HepG2 (cell line): ENCODE results near the gene ITPR1. TPM values are rescaled to one million over a fixed set of nuclear protein-coding genes. Genes with fewer than 3 reads are reported as not detected.

Experiments
- ARID2 ChIP-seq: sonication (generic); formaldehyde crosslinking; IDR thresholded peaks from 2 replicates; pipeline ENCODE4 v1.8.1; 2022; ENCODE audit warnings: mild to moderate bottlenecking, missing genetic modification reagents, borderline replicate concordance
- ARID5B ChIP-seq: IDR thresholded peaks from 2 replicates; pipeline ENCODE4 v1.4.0; 2020; ENCODE audit warnings: mild to moderate bottlenecking, missing genetic modification reagents
- ATF7-NPFF ChIP-seq: sonication (generic); formaldehyde crosslinking; IDR thresholded peaks from 2 replicates; pipeline ENCODE4 v1.8.1; 2023; ENCODE audit warnings: mild to moderate bottlenecking, low read depth, missing genetic modification reagents, moderate library complexity
- DNMT1 ChIP-seq: sonication (generic); formaldehyde crosslinking; IDR thresholded peaks from 2 replicates; pipeline ENCODE4 v1.5.1; 2020; ENCODE audit warnings: mild to moderate bottlenecking, missing genetic modification reagents
- ELF4 ChIP-seq: sonication (generic); formaldehyde crosslinking; IDR thresholded peaks from 2 replicates; pipeline ENCODE4 v1.5.0; 2020; ENCODE audit warnings: missing genetic modification reagents, mild to moderate bottlenecking, moderate library complexity, borderline replicate concordance
- FOXO1 ChIP-seq: sonication (generic); formaldehyde crosslinking; IDR thresholded peaks from 2 replicates; pipeline ENCODE4 v1.4.0; 2020; ENCODE audit warnings: missing genetic modification reagents
- HES4 ChIP-seq: sonication (generic); formaldehyde crosslinking; IDR thresholded peaks from 2 replicates; pipeline ENCODE4 v1.9.0; 2021; ENCODE audit warnings: mild to moderate bottlenecking, missing genetic modification reagents, borderline replicate concordance
- KDM3A ChIP-seq: IDR thresholded peaks from 2 replicates; pipeline ENCODE4 v1.6.1; 2018; ENCODE audit warnings: low read depth, missing compliant biosample characterization
- MAF1 ChIP-seq: sonication (generic); formaldehyde crosslinking; IDR thresholded peaks from 2 replicates; pipeline ENCODE4 v1.5.0; 2020; ENCODE audit warnings: missing genetic modification reagents, borderline replicate concordance
- MTERF4 ChIP-seq: sonication (generic); formaldehyde crosslinking; IDR thresholded peaks from 2 replicates; pipeline ENCODE4 v1.8.0; 2023; ENCODE audit warnings: mild to moderate bottlenecking, missing genetic modification reagents
- PTBP1 ChIP-seq: fragments of 200-400 bp; formaldehyde crosslinking; IDR thresholded peaks from 2 replicates; pipeline ENCODE4 v1.6.1; 2018; ENCODE audit warnings: low read length, low read depth; ENCODE audit not compliant: poor library complexity, severe bottlenecking
- SRY ChIP-seq: sonication (generic); formaldehyde crosslinking; IDR thresholded peaks from 2 replicates; pipeline ENCODE4 v1.8.0; 2022; ENCODE audit warnings: mild to moderate bottlenecking, missing genetic modification reagents
- ZFP41 ChIP-seq: sonication (generic); formaldehyde crosslinking; IDR thresholded peaks from 2 replicates; pipeline ENCODE4 v1.4.0; 2020; ENCODE audit warnings: mild to moderate bottlenecking, missing genetic modification reagents, borderline replicate concordance
- ZNF577 ChIP-seq: sonication (generic); formaldehyde crosslinking; IDR thresholded peaks from 2 replicates; pipeline ENCODE4 v1.4.0; 2020; ENCODE audit warnings: mild to moderate bottlenecking, low read depth, missing genetic modification reagents, borderline replicate concordance
- ZNF652 ChIP-seq: IDR thresholded peaks from 2 replicates; pipeline ENCODE4 v1.6.1; 2016; ENCODE audit warnings: low read depth, borderline replicate concordance
- ZNF816 ChIP-seq: sonication (generic); formaldehyde crosslinking; IDR thresholded peaks from 2 replicates; pipeline ENCODE4 v1.8.0; 2022; ENCODE audit warnings: missing genetic modification reagents, mild to moderate bottlenecking, borderline replicate concordance
- ZNF883 ChIP-seq: sonication (generic); formaldehyde crosslinking; IDR thresholded peaks from 2 replicates; pipeline ENCODE4 v1.5.1; 2020; ENCODE audit warnings: mild to moderate bottlenecking, missing genetic modification reagents; ENCODE audit errors: not compliant biosample characterization
- polyA plus RNA-seq, 8 experiments: library from polyadenylated mRNA; depleted of rRNA in 3 of 8; stranded (reverse) in 7 of 8; unstranded in 1 of 8; fragments of >200 nt; fragmentation: Illumina TruSeq in 4 of 8; extraction: Trizol in 4 of 8; gene quantifications; 2 replicates each; pipeline versions ENCODE4 v1.2.1 to v1.2.3, GENCODE V29; 2011 to 2016; ENCODE audit warnings: low read depth in 4 of 8, missing spikeins in 1 of 8, mixed read lengths in 1 of 8; ENCODE audit not compliant: insufficient read depth in 1 of 8
- total RNA-seq, 5 experiments: library from RNA; depleted of rRNA; stranded (reverse); fragments of >200 nt; fragmentation: Illumina TruSeq; extraction: Trizol; gene quantifications; 2 replicates each; pipeline ENCODE4 v1.2.3, GENCODE V29; 2016; ENCODE audit warnings: low read depth in 1 of 5
- TF ChIP-seq, protein P1 (sequence below): sonication (generic); formaldehyde crosslinking; IDR thresholded peaks from 2 replicates; pipeline ENCODE4 v1.9.0; 2021; ENCODE audit warnings: missing genetic modification reagents, borderline replicate concordance
- TF ChIP-seq, protein P2 (sequence below): sonication (generic); formaldehyde crosslinking; IDR thresholded peaks from 2 replicates; pipeline ENCODE4 v1.8.1; 2023; ENCODE audit warnings: mild to moderate bottlenecking, missing genetic modification reagents
- TF ChIP-seq, protein P3 (sequence below): sonication (generic); formaldehyde crosslinking; conservative IDR thresholded peaks from 2 replicates; pipeline ENCODE4 v1.8.1; 2023; ENCODE audit warnings: missing genetic modification reagents

The ITPR1 gene
- total and polyA plus RNA-seq, 2 of the 13 experiments (the other 11 are each of a cell fraction or from before 2014, with no cell fraction given), result 10.0 to 11.4 TPM

- no peak; the same call in 1 of the 2 replicates for TF ChIP-seq KDM3A
- TF ChIP-seq SRY (CRISPR knock-in tag), result no peak
- no peak for TF ChIP-seq ZFP41 (CRISPR knock-in tag)
- TF ChIP-seq, protein P1, sequence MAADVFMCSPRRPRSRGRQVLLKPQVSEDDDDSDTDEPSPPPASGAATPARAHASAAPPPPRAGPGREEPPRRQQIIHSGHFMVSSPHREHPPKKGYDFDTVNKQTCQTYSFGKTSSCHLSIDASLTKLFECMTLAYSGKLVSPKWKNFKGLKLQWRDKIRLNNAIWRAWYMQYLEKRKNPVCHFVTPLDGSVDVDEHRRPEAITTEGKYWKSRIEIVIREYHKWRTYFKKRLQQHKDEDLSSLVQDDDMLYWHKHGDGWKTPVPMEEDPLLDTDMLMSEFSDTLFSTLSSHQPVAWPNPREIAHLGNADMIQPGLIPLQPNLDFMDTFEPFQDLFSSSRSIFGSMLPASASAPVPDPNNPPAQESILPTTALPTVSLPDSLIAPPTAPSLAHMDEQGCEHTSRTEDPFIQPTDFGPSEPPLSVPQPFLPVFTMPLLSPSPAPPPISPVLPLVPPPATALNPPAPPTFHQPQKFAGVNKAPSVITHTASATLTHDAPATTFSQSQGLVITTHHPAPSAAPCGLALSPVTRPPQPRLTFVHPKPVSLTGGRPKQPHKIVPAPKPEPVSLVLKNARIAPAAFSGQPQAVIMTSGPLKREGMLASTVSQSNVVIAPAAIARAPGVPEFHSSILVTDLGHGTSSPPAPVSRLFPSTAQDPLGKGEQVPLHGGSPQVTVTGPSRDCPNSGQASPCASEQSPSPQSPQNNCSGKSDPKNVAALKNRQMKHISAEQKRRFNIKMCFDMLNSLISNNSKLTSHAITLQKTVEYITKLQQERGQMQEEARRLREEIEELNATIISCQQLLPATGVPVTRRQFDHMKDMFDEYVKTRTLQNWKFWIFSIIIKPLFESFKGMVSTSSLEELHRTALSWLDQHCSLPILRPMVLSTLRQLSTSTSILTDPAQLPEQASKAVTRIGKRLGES (CRISPR knock-in tag), result no peak
- no peak for TF ChIP-seq HES4 (CRISPR knock-in tag)
- TF ChIP-seq, protein P2, sequence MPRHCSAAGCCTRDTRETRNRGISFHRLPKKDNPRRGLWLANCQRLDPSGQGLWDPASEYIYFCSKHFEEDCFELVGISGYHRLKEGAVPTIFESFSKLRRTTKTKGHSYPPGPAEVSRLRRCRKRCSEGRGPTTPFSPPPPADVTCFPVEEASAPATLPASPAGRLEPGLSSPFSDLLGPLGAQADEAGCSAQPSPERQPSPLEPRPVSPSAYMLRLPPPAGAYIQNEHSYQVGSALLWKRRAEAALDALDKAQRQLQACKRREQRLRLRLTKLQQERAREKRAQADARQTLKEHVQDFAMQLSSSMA, result no peak
- TF ChIP-seq ZNF652, result no peak
- no peak for TF ChIP-seq DNMT1 (CRISPR knock-in tag)
- TF ChIP-seq FOXO1, result no peak; the same call in 1 of the 2 replicates
- TF ChIP-seq ARID2 (CRISPR knock-in tag), result no peak
- no peak for TF ChIP-seq PTBP1
- no peak for TF ChIP-seq MTERF4 (CRISPR knock-in tag)
- TF ChIP-seq ZNF577 (CRISPR knock-in tag), result no peak
- TF ChIP-seq, protein P3, sequence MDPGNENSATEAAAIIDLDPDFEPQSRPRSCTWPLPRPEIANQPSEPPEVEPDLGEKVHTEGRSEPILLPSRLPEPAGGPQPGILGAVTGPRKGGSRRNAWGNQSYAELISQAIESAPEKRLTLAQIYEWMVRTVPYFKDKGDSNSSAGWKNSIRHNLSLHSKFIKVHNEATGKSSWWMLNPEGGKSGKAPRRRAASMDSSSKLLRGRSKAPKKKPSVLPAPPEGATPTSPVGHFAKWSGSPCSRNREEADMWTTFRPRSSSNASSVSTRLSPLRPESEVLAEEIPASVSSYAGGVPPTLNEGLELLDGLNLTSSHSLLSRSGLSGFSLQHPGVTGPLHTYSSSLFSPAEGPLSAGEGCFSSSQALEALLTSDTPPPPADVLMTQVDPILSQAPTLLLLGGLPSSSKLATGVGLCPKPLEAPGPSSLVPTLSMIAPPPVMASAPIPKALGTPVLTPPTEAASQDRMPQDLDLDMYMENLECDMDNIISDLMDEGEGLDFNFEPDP, result no peak
- TF ChIP-seq ELF4 (CRISPR knock-in tag), result no peak
- no peak for TF ChIP-seq MAF1 (CRISPR knock-in tag)
- peak; percentile 87 for TF ChIP-seq ARID5B (CRISPR knock-in tag)
- TF ChIP-seq ATF7-NPFF (CRISPR knock-in tag), result no peak
- no peak for TF ChIP-seq ZNF816 (CRISPR knock-in tag)
- no peak for TF ChIP-seq ZNF883 (CRISPR knock-in tag)
Measured at GRCh38 chr3:4724051-4724629, 231.0 kb downstream of the ITPR1 start (continued).
